ENCODE measurements around the gene MGAT4B.

The MGAT4B gene

GRCh38 chr5:179798144-179798770 is 8.4 kb downstream of the MGAT4B start:
- no peak for DNase-seq (ENCODE audit: low spot score)
- TF ChIP-seq CTCF (IDR thresholded peaks at IDR 0.05; ENCODE audit: extremely low read depth, insufficient read depth, missing control alignments), result no peak
- in situ Hi-C loops (cut with MboI; ENCODE audit: low pct_unique_long_range_greater_than_20kb, low sequenced_read_pairs, unreplicated experiment), result loop anchor here (10.0 kb wide), 1 partner anchor 107 kb away; the partner anchor contains the start of gene TBC1D9B

GRCh38 chr5:179797741-179798140 is 8.9 kb downstream of the MGAT4B start:
- no peak for DNase-seq (ENCODE audit: low spot score)
- in situ Hi-C loops (cut with MboI; ENCODE audit: low pct_unique_long_range_greater_than_20kb, low sequenced_read_pairs, unreplicated experiment), result loop anchor here (10.0 kb wide), 1 partner anchor 107 kb away; the partner anchor contains the start of gene TBC1D9B
- TF ChIP-seq CTCF (IDR thresholded peaks at IDR 0.05; ENCODE audit: extremely low read depth, insufficient read depth, missing control alignments), result no peak

GRCh38 chr5:179796877-179797608 is 9.6 kb downstream of the MGAT4B start:
- DNase-seq (ENCODE audit: low spot score), result no peak
- in situ Hi-C loops (cut with MboI; ENCODE audit: low pct_unique_long_range_greater_than_20kb, low sequenced_read_pairs, unreplicated experiment), result loop anchor here (10.0 kb wide), 1 partner anchor 108 kb away; the partner anchor contains the start of gene TBC1D9B
- TF ChIP-seq CTCF (IDR thresholded peaks at IDR 0.05; ENCODE audit: extremely low read depth, insufficient read depth, missing control alignments), result no peak

- DNase-seq (ENCODE audit: low spot score), result peak; percentile 88
- in situ Hi-C loops (cut with MboI; ENCODE audit: low pct_unique_long_range_greater_than_20kb, low sequenced_read_pairs, unreplicated experiment), result loop anchor here (10.0 kb wide), 1 partner anchor 109 kb away; the partner anchor contains the start of gene TBC1D9B
- TF ChIP-seq CTCF (IDR thresholded peaks at IDR 0.05; ENCODE audit: extremely low read depth, insufficient read depth, missing control alignments), result peak; percentile 94
Measured at GRCh38 chr5:179795863-179796833, 10.5 kb downstream of the MGAT4B start.

- in situ Hi-C loops (cut with MboI; ENCODE audit: low pct_unique_long_range_greater_than_20kb, low sequenced_read_pairs, unreplicated experiment), result loop anchor here (10.0 kb wide), 1 partner anchor 110 kb away; the partner anchor contains the start of gene TBC1D9B
- TF ChIP-seq CTCF (IDR thresholded peaks at IDR 0.05; ENCODE audit: extremely low read depth, insufficient read depth, missing control alignments), result no peak
- no peak for DNase-seq (ENCODE audit: low spot score)
Measured at GRCh38 chr5:179795049-179795862, 11.4 kb downstream of the MGAT4B start.

Measured in GM13977 (cell line).